OCI-LY3 (cell line): ENCODE data around the gene UBE2N.

Source experiments
- EZH2phosphoT487 ChIP-seq: fragments of 200-600 bp; shearing (Covaris generic); IDR thresholded peaks from 2 replicates; pipeline ENCODE4 v1.6.1; 2018; ENCODE audit warnings: antibody characterized with exemption, mixed run types, low read depth
- TF ChIP-seq, protein P1 (sequence below): fragments of 200-600, 300-600 bp; sonication (generic); IDR thresholded peaks from 2 replicates; pipeline ENCODE4 v1.5.1; 2014; ENCODE audit warnings: antibody characterized with exemption, low read length, low read depth

GRCh38 chr12:93468008-93468371, 26.2 kb upstream of the UBE2N start:
- TF ChIP-seq, protein P1, sequence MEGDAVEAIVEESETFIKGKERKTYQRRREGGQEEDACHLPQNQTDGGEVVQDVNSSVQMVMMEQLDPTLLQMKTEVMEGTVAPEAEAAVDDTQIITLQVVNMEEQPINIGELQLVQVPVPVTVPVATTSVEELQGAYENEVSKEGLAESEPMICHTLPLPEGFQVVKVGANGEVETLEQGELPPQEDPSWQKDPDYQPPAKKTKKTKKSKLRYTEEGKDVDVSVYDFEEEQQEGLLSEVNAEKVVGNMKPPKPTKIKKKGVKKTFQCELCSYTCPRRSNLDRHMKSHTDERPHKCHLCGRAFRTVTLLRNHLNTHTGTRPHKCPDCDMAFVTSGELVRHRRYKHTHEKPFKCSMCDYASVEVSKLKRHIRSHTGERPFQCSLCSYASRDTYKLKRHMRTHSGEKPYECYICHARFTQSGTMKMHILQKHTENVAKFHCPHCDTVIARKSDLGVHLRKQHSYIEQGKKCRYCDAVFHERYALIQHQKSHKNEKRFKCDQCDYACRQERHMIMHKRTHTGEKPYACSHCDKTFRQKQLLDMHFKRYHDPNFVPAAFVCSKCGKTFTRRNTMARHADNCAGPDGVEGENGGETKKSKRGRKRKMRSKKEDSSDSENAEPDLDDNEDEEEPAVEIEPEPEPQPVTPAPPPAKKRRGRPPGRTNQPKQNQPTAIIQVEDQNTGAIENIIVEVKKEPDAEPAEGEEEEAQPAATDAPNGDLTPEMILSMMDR: no peak
- TF ChIP-seq EZH2phosphoT487: no peak
